ENCODE data around the gene FPR1.

The FPR1 gene

DNA sequence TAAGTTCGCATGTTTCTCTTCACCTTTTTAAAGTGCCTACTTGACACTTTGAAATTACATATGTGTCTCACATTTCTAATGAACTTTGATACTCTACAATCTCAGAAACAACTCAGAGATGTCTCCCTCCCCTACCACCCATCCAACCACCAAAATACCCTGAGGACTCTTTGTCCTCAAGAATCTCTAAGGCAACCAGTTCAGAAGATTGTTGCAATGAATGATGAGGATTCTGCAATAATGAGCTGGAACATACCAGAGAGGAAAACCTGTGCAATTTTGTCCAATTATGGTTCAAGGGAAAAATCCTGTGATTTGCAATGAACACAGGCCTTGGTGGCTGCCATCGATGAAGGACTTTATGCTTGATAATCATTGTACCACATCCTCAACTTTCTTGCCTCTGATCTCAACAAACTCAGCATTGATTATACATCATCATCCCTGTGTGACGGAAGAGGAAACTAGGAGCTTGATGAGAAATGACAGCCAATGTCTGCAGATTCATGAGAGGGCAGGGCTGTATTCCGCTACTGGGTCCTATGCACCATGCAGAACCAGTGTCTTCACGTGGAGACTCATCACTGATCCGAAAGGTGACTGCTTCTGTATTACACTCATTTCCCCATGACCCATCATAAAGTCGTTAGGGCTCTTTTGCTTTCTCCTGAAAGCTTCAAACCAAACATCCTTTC is 1.1 kb downstream of the FPR1 start:
- H3K79me2 ChIP-seq (ENCODE audit: control insufficient read depth, low read length) = no peaks in the 10 kb centered on the region
- no peaks in the 10 kb centered on the region for H3K9me2 ChIP-seq (replicated peaks; ENCODE audit: control insufficient read depth, low read length)
- no peak overlapping the region for H3K4me3 ChIP-seq (ENCODE audit: low read length)
- no peaks in the 10 kb centered on the region for H3K27me3 ChIP-seq (ENCODE audit: control insufficient read depth, low read length)
- no peak overlapping the region for H3K4me2 ChIP-seq (ENCODE audit: low read length)
- TF ChIP-seq EZH2phosphoT487 (IDR thresholded peaks at IDR 0.05; ENCODE audit: borderline replicate concordance, low read length) = no peak
- TF ChIP-seq, protein P1, sequence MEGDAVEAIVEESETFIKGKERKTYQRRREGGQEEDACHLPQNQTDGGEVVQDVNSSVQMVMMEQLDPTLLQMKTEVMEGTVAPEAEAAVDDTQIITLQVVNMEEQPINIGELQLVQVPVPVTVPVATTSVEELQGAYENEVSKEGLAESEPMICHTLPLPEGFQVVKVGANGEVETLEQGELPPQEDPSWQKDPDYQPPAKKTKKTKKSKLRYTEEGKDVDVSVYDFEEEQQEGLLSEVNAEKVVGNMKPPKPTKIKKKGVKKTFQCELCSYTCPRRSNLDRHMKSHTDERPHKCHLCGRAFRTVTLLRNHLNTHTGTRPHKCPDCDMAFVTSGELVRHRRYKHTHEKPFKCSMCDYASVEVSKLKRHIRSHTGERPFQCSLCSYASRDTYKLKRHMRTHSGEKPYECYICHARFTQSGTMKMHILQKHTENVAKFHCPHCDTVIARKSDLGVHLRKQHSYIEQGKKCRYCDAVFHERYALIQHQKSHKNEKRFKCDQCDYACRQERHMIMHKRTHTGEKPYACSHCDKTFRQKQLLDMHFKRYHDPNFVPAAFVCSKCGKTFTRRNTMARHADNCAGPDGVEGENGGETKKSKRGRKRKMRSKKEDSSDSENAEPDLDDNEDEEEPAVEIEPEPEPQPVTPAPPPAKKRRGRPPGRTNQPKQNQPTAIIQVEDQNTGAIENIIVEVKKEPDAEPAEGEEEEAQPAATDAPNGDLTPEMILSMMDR (IDR thresholded peaks at IDR 0.05; ENCODE audit: low read depth, low read length, poor library complexity, severe bottlenecking) = no peak
- no peaks in the 10 kb centered on the region for H3K36me3 ChIP-seq (ENCODE audit: control insufficient read depth, low read length)
- H4K20me1 ChIP-seq (ENCODE audit: control insufficient read depth, insufficient read depth, low read depth, low read length) = no peaks in the 10 kb centered on the region
- H3K4me1 ChIP-seq (ENCODE audit: control insufficient read depth, low read length) = peaks cover 7% of the 10 kb centered on the region
- no peaks in the 10 kb centered on the region for H3F3A ChIP-seq (ENCODE audit: control insufficient read depth, insufficient read depth)
- H3K27ac ChIP-seq (ENCODE audit: low read depth, low read length) = no peak overlapping the region
- H3K9me3 ChIP-seq (ENCODE audit: control insufficient read depth, insufficient read depth, low read length) = no peaks in the 10 kb centered on the region

DNA sequence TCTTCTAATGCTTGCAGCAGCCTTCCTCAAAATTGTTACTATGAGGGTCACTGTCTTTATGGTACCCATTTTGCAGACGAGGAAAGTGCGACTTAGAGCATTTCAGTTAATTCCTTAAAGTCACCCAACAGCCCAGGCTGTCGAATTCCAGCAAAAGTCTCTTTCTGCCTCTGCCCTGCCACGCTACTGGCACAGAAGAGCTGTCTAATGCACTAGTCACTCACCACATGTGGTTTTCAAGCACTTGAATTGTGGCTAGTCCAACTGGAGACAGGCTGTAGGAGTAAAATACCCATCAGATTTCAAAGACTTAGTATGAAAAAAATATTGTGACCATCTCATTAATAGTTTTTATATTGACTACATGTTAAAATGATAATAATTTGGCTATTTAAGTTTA is 1.7 kb downstream of the FPR1 start:
- Histone ChIP-seq H3F3A (ENCODE audit: control insufficient read depth, insufficient read depth) (no peaks in the 10 kb centered on the region), H3K27me3 (ENCODE audit: control insufficient read depth, low read length) (no peaks in the 10 kb centered on the region), H3K79me2 (ENCODE audit: control insufficient read depth, low read length) (no peaks in the 10 kb centered on the region), H3K4me3 (ENCODE audit: low read length) (no peak overlapping the region), H4K20me1 (ENCODE audit: control insufficient read depth, insufficient read depth, low read depth, low read length) (no peaks in the 10 kb centered on the region), H3K9me2 (replicated peaks; ENCODE audit: control insufficient read depth, low read length) (no peaks in the 10 kb centered on the region), H3K27ac (ENCODE audit: low read depth, low read length) (no peak overlapping the region), H3K9me3 (ENCODE audit: control insufficient read depth, insufficient read depth, low read length) (no peaks in the 10 kb centered on the region), H3K4me2 (ENCODE audit: low read length) (no peak overlapping the region), H3K36me3 (ENCODE audit: control insufficient read depth, low read length) (no peaks in the 10 kb centered on the region), H3K4me1 (ENCODE audit: control insufficient read depth, low read length) (peaks cover 7% of the 10 kb centered on the region)
- TF ChIP-seq, protein P1 (IDR thresholded peaks at IDR 0.05; ENCODE audit: low read depth, low read length, poor library complexity, severe bottlenecking) = no peak
- TF ChIP-seq EZH2phosphoT487 (IDR thresholded peaks at IDR 0.05; ENCODE audit: borderline replicate concordance, low read length) = no peak

DNA sequence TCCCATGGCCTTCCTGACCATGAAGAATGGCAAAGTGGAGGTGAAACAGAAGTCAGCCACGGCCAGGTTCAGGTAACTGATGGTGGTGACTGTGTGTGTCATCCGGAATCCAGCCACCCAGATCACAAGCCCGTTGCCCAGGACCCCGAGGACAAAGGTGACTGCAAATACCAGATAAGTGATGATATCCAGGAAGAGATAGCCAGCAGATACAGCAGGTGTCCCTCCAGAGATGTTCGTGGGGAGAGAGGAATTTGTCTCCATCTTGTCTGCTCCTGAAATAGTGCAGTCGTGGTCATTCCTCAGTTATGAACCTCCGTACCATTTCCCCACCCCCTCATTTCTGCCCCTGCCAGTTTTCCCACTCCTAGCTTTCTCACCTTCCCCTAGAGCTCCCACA is 4.9 kb downstream of the FPR1 start:
- Histone ChIP-seq H3K27me3 (ENCODE audit: control insufficient read depth, low read length) (no peaks in the 10 kb centered on the region), H3K9me2 (replicated peaks; ENCODE audit: control insufficient read depth, low read length) (no peaks in the 10 kb centered on the region), H3F3A (ENCODE audit: control insufficient read depth, insufficient read depth) (no peaks in the 10 kb centered on the region), H3K4me1 (ENCODE audit: control insufficient read depth, low read length) (peaks cover 3% of the 10 kb centered on the region), H3K36me3 (ENCODE audit: control insufficient read depth, low read length) (no peaks in the 10 kb centered on the region), H3K9me3 (ENCODE audit: control insufficient read depth, insufficient read depth, low read length) (no peaks in the 10 kb centered on the region), H4K20me1 (ENCODE audit: control insufficient read depth, insufficient read depth, low read depth, low read length) (no peaks in the 10 kb centered on the region), H3K27ac (ENCODE audit: low read depth, low read length) (no peak overlapping the region), H3K4me3 (ENCODE audit: low read length) (no peak overlapping the region), H3K79me2 (ENCODE audit: control insufficient read depth, low read length) (no peaks in the 10 kb centered on the region), H3K4me2 (ENCODE audit: low read length) (no peak overlapping the region)
- TF ChIP-seq, protein P1 (IDR thresholded peaks at IDR 0.05; ENCODE audit: low read depth, low read length, poor library complexity, severe bottlenecking) = no peak
- TF ChIP-seq EZH2phosphoT487 (IDR thresholded peaks at IDR 0.05; ENCODE audit: borderline replicate concordance, low read length) = no peak

Measured in DOHH2 (cell line).